ENCODE data around the gene NENF.
A peak's percentile ranks its signal among the peaks of the same experiment; 100 is the strongest.
"Not testable (repeated sequence)": the region's sequence is repeated elsewhere in the genome, so short reads cannot be mapped to it uniquely, and the experiment has no call there.

Gene NENF

GRCh38 chr1:212477680-212478466, 45.2 kb downstream of the NENF start:
- TF ChIP-seq, protein P1, sequence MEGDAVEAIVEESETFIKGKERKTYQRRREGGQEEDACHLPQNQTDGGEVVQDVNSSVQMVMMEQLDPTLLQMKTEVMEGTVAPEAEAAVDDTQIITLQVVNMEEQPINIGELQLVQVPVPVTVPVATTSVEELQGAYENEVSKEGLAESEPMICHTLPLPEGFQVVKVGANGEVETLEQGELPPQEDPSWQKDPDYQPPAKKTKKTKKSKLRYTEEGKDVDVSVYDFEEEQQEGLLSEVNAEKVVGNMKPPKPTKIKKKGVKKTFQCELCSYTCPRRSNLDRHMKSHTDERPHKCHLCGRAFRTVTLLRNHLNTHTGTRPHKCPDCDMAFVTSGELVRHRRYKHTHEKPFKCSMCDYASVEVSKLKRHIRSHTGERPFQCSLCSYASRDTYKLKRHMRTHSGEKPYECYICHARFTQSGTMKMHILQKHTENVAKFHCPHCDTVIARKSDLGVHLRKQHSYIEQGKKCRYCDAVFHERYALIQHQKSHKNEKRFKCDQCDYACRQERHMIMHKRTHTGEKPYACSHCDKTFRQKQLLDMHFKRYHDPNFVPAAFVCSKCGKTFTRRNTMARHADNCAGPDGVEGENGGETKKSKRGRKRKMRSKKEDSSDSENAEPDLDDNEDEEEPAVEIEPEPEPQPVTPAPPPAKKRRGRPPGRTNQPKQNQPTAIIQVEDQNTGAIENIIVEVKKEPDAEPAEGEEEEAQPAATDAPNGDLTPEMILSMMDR (IDR thresholded peaks at IDR 0.05) = no peak
- no peak for DNase-seq (ENCODE audit: low spot score)
- Histone ChIP-seq H3K27ac (no peak overlapping the region), H3K4me3 (no peak overlapping the region)

GRCh38 chr1:212478467-212479025, 45.8 kb downstream of the NENF start:
- TF ChIP-seq, protein P1 (IDR thresholded peaks at IDR 0.05) = no peak
- Histone ChIP-seq H3K4me3 (no peak overlapping the region), H3K27ac (no peak overlapping the region)
- no peak for DNase-seq (ENCODE audit: low spot score)

- TF ChIP-seq, protein P1 (IDR thresholded peaks at IDR 0.05) = no peak
- no peak overlapping the region for H3K4me3 ChIP-seq
- no peak for DNase-seq (ENCODE audit: low spot score)
- no peak overlapping the region for H3K27ac ChIP-seq
Measured at GRCh38 chr1:212479188-212479587, 46.5 kb downstream of the NENF start.

DNA sequence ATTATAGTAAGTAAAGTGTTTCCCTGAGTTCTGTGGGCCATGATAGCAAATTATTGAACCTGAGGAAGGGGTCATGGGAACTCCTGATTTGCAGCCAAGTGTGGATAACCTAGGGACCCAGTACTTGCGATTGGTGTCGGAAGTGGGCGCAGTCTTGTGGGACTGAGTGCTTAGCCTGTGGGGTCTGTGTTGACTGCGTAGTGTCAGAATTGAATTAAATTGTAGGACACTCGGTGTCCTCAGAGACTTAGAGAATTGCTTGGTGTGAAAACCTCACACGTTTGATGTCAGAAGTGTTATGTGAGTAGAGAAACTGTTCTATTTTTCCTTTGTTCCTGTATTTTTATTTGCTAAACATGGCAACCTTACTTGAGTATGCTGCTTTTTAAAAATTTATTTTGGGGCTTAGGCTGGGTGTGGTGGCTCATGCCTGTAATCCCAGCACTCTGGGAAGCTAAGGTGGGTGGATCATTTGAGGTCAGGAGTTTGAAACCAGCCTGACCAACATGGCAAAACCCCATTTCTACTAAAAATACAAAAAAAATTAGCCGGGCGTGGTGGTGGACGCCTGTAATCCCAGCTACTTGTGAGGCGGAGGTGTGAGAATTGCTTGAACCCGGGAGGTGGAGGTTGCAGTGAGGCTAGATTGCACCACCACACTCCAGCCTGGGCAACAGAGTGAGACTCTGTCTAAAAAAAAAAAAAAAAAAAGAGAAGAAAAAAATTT, 48.2 kb downstream of the NENF start:
- not testable (repeated sequence) for DNase-seq (ENCODE audit: low spot score); H3K27ac ChIP-seq; H3K4me3 ChIP-seq

DNA sequence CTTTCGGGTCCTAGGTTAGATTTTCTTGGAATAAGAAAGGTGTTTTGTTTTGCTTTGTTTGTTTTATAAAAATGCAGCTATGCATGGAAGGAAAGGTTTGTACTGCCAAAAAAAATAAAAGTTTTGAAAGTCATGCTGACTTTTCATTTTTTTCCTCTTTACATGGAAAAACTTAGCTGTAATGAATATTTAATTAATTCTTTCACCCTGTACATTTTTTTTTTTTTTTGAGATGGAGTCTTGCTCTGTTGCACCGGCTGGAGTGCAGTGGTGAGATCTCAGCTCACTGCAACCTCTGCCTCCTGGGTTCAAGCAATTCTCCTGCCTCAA, 48.7 kb downstream of the NENF start:
- Histone ChIP-seq H3K27ac (peak overlapping the region in 1 of 2 donors; percentile 42), H3K4me3 (no peak overlapping the region)
- DNase-seq (ENCODE audit: low spot score) = no peak
- TF ChIP-seq, protein P1 (IDR thresholded peaks at IDR 0.05) = no peak

DNA sequence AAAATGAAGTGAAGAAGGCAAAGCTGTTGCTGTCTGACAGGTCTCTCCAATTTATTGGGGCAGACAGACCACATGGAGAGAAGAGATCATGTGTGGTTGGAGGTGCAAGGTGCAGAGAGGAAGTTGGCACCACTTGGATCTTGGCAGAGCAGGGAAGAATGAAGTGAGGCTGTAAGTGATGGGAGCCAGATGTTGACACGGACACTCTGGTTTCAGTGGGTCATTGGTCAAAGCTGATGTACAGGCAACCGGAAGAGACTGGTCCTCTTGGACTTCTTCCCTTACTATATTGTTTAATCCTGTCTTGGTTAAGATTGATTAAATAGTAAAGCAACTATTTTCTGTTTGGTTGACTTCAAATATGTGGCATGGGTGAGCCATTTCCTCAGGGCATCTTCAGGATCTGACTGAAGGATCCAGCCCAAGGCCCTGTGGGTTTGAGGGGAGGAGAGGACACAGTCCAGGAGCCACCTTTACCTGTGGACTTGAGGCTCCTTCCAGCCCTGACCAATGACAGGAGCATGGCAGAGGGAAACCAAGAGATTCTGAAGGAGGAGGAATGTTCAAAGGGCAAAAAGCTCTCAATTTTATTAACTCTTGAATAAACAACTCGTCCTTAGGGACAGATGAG, 49.4 kb downstream of the NENF start:
- H3K4me3 ChIP-seq = no peak overlapping the region
- peak overlapping the region; percentile 15 to 42 for H3K27ac ChIP-seq
- DNase-seq (ENCODE audit: low spot score) = no peak
- TF ChIP-seq, protein P1 (IDR thresholded peaks at IDR 0.05) = no peak

All from coronary artery (tissue), 2 donors.